Measurements from ENCODE around the gene ABLIM3. TPM values are rescaled to one million over a fixed set of nuclear protein-coding genes. Genes with fewer than 3 reads are reported as not detected.

ABLIM3 gene
- total and polyA plus RNA-seq, 2 experiments from 2014 or later, result 0.19 to 2.2 TPM

DNA sequence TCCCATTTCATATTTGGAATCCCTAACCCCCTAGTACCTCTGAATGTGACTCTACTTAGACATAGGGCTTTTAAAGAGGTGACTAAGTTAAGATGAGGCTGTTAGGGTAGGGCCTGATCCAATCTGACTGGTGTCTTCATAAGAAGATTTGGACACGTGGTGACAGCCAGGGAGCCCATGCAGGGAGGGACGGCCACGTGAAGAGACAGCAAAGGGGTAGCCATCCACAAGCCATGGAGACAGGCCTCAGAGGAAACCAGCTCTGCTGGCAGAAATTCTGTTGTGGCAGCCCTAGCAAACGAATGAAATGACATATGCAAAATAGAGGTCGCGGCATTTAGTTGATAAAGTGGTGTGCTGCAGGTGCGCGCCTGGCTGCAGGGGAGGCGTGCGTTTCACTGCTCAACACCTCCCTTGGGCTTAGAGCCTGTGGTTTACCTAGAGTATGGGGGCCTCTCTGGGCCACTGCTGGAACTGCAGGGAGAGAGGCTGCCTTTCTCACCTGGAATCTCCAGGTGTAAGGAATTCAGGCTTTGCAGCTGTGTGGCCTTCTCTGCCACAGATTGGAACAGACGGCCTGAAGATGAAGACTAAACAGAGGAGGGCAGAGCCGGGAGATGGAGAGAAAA, 123.3 kb downstream of the ABLIM3 start:
- ATAC-seq (peak; percentile 99), DNase-seq (ENCODE audit: low spot score) (peak; percentile 95)
- TF ChIP-seq EZH2phosphoT487 (IDR thresholded peaks at IDR 0.05; ENCODE audit: unreplicated experiment) (no peak), ZNF331 (CRISPR knock-in tag; IDR thresholded peaks at IDR 0.05; ENCODE audit: low read depth) (no peak), ZNF114 (CRISPR knock-in tag; IDR thresholded peaks at IDR 0.05) (no peak), CREB1 (CRISPR knock-in tag; IDR thresholded peaks at IDR 0.05; ENCODE audit: low read depth) (peak; percentile 12; the same call in 1 of the 2 replicates), JUNB (IDR thresholded peaks at IDR 0.05; ENCODE audit: unreplicated experiment) (no peak), POLR2AphosphoS5 (IDR thresholded peaks at IDR 0.05; ENCODE audit: low read depth) (no peak), STAT1 (IDR thresholded peaks at IDR 0.05; ENCODE audit: unreplicated experiment) (no peak), NANOG (IDR thresholded peaks at IDR 0.05; ENCODE audit: borderline replicate concordance) (no peak)
- TF ChIP-seq, protein P1, sequence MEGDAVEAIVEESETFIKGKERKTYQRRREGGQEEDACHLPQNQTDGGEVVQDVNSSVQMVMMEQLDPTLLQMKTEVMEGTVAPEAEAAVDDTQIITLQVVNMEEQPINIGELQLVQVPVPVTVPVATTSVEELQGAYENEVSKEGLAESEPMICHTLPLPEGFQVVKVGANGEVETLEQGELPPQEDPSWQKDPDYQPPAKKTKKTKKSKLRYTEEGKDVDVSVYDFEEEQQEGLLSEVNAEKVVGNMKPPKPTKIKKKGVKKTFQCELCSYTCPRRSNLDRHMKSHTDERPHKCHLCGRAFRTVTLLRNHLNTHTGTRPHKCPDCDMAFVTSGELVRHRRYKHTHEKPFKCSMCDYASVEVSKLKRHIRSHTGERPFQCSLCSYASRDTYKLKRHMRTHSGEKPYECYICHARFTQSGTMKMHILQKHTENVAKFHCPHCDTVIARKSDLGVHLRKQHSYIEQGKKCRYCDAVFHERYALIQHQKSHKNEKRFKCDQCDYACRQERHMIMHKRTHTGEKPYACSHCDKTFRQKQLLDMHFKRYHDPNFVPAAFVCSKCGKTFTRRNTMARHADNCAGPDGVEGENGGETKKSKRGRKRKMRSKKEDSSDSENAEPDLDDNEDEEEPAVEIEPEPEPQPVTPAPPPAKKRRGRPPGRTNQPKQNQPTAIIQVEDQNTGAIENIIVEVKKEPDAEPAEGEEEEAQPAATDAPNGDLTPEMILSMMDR (conservative IDR thresholded peaks at IDR 0.05; ENCODE audit: low read depth in 2 of 2), result peak; percentile 83 to 90
- TF ChIP-seq, protein P2, sequence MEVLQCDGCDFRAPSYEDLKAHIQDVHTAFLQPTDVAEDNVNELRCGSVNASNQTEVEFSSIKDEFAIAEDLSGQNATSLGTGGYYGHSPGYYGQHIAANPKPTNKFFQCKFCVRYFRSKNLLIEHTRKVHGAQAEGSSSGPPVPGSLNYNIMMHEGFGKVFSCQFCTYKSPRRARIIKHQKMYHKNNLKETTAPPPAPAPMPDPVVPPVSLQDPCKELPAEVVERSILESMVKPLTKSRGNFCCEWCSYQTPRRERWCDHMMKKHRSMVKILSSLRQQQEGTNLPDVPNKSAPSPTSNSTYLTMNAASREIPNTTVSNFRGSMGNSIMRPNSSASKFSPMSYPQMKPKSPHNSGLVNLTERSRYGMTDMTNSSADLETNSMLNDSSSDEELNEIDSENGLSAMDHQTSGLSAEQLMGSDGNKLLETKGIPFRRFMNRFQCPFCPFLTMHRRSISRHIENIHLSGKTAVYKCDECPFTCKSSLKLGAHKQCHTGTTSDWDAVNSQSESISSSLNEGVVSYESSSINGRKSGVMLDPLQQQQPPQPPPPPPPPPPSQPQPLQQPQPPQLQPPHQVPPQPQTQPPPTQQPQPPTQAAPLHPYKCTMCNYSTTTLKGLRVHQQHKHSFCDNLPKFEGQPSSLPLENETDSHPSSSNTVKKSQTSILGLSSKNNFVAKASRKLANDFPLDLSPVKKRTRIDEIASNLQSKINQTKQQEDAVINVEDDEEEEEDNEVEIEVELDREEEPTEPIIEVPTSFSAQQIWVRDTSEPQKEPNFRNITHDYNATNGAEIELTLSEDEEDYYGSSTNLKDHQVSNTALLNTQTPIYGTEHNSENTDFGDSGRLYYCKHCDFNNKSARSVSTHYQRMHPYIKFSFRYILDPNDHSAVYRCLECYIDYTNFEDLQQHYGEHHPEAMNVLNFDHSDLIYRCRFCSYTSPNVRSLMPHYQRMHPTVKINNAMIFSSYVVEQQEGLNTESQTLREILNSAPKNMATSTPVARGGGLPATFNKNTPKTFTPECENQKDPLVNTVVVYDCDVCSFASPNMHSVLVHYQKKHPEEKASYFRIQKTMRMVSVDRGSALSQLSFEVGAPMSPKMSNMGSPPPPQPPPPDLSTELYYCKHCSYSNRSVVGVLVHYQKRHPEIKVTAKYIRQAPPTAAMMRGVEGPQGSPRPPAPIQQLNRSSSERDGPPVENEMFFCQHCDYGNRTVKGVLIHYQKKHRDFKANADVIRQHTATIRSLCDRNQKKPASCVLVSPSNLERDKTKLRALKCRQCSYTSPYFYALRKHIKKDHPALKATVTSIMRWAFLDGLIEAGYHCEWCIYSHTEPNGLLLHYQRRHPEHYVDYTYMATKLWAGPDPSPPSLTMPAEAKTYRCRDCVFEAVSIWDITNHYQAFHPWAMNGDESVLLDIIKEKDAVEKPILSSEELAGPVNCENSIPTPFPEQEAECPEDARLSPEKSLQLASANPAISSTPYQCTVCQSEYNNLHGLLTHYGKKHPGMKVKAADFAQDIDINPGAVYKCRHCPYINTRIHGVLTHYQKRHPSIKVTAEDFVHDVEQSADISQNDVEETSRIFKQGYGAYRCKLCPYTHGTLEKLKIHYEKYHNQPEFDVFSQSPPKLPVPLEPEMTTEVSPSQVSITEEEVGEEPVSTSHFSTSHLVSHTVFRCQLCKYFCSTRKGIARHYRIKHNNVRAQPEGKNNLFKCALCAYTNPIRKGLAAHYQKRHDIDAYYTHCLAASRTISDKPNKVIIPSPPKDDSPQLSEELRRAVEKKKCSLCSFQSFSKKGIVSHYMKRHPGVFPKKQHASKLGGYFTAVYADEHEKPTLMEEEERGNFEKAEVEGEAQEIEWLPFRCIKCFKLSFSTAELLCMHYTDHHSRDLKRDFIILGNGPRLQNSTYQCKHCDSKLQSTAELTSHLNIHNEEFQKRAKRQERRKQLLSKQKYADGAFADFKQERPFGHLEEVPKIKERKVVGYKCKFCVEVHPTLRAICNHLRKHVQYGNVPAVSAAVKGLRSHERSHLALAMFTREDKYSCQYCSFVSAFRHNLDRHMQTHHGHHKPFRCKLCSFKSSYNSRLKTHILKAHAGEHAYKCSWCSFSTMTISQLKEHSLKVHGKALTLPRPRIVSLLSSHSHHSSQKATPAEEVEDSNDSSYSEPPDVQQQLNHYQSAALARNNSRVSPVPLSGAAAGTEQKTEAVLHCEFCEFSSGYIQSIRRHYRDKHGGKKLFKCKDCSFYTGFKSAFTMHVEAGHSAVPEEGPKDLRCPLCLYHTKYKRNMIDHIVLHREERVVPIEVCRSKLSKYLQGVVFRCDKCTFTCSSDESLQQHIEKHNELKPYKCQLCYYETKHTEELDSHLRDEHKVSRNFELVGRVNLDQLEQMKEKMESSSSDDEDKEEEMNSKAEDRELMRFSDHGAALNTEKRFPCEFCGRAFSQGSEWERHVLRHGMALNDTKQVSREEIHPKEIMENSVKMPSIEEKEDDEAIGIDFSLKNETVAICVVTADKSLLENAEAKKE (CRISPR knock-in tag; IDR thresholded peaks at IDR 0.05), result no peak
- TF ChIP-seq, protein P3, sequence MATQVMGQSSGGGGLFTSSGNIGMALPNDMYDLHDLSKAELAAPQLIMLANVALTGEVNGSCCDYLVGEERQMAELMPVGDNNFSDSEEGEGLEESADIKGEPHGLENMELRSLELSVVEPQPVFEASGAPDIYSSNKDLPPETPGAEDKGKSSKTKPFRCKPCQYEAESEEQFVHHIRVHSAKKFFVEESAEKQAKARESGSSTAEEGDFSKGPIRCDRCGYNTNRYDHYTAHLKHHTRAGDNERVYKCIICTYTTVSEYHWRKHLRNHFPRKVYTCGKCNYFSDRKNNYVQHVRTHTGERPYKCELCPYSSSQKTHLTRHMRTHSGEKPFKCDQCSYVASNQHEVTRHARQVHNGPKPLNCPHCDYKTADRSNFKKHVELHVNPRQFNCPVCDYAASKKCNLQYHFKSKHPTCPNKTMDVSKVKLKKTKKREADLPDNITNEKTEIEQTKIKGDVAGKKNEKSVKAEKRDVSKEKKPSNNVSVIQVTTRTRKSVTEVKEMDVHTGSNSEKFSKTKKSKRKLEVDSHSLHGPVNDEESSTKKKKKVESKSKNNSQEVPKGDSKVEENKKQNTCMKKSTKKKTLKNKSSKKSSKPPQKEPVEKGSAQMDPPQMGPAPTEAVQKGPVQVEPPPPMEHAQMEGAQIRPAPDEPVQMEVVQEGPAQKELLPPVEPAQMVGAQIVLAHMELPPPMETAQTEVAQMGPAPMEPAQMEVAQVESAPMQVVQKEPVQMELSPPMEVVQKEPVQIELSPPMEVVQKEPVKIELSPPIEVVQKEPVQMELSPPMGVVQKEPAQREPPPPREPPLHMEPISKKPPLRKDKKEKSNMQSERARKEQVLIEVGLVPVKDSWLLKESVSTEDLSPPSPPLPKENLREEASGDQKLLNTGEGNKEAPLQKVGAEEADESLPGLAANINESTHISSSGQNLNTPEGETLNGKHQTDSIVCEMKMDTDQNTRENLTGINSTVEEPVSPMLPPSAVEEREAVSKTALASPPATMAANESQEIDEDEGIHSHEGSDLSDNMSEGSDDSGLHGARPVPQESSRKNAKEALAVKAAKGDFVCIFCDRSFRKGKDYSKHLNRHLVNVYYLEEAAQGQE (IDR thresholded peaks at IDR 0.05; ENCODE audit: unreplicated experiment), result no peak
- TF ChIP-seq, protein P4, sequence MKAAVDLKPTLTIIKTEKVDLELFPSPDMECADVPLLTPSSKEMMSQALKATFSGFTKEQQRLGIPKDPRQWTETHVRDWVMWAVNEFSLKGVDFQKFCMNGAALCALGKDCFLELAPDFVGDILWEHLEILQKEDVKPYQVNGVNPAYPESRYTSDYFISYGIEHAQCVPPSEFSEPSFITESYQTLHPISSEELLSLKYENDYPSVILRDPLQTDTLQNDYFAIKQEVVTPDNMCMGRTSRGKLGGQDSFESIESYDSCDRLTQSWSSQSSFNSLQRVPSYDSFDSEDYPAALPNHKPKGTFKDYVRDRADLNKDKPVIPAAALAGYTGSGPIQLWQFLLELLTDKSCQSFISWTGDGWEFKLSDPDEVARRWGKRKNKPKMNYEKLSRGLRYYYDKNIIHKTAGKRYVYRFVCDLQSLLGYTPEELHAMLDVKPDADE (IDR thresholded peaks at IDR 0.05), result no peak
- Histone ChIP-seq H3K4me3 (no peak overlapping the region), H3K4me2 (0 out of 2 replicates have a peak overlapping the region, but pooled peaks have one; percentile 25), H3K36me3 (ENCODE audit: insufficient read depth) (no peaks in the 10 kb centered on the region), H3K9me2 (ENCODE audit: insufficient read depth) (no peaks in the 10 kb centered on the region), H4K20me1 (replicated peaks; ENCODE audit: insufficient read depth) (no peaks in the 10 kb centered on the region), H3K27ac (ENCODE audit: low read depth) (no peak overlapping the region), H3K4me1 (ENCODE audit: insufficient read depth) (no peaks in the 10 kb centered on the region), H3F3A (replicated peaks; ENCODE audit: low read depth) (no peaks in the 10 kb centered on the region), H3K27me3 (ENCODE audit: insufficient read depth) (peaks cover 9% of the 10 kb centered on the region), H2AFZ (peak overlapping the region; percentile 78; the same call in 1 of the 2 replicates), H3K79me2 (replicated peaks; ENCODE audit: insufficient read depth) (no peaks in the 10 kb centered on the region)
- Mint-ChIP-seq H3K9me3 (no peaks in the 10 kb centered on the region), H3K4me3 (peak overlapping the region; percentile 55; the same call in 2 of the 3 replicates), H3K36me3 (ENCODE audit: low read depth) (no peaks in the 10 kb centered on the region; the same call in 2 of the 3 replicates), H3K4me1 (peaks cover 10% of the 10 kb centered on the region), H3K27ac (no peak overlapping the region), H3K27me3 (ENCODE audit: insufficient read depth, low read depth, poor library complexity) (peaks cover 7% of the 10 kb centered on the region)

Data from GM23338 (cell line).